ENCODE results near the gene THAP2. TPM values are rescaled to one million over a fixed set of nuclear protein-coding genes. Genes with fewer than 3 reads are reported as not detected.

THAP2 gene
- total RNA-seq, 1 donor: 3.3 TPM

DNA sequence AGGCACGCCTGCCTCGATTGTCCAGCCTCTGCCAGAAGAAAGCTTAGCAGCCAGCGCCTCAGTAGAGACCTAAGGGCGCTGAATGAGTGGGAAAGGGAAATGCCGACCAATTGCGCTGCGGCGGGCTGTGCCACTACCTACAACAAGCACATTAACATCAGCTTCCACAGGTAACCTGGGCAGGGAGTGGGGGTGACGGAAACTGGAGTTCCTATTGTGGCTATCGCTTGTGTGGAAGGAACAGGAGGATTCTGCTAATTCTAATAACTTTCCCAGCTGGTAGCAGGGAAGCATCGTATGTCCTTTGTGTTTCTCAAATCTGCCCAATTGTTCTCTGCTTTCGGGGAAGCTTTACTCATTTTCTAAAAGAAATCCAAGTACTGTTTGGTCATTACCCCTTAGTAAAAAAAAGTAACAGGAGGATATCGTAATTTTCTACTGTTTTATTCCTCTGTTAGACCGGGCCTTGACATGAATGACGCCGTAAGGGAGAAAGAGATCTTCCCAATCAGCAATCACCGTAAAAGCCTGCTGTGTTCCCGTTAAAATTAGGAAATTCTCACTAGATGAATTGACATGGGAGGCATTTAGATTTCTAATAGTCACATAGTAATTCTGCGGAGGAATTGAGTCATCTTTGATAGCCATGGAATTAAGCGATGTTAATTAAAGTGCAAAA lies 449 bp downstream of the THAP2 start:
- H3K4me1 ChIP-seq (ENCODE audit: insufficient read depth, low read length): peaks cover 17% of the 10 kb centered on the region
- H3K4me2 ChIP-seq (ENCODE audit: insufficient read depth, low read length): peak overlapping the region; percentile 91
- peak overlapping the region; percentile 81 for H3K4me3 ChIP-seq (ENCODE audit: insufficient read depth, low read length)
- peak overlapping the region; percentile 90 for H2AFZ ChIP-seq (ENCODE audit: low read length)
- H3K79me2 ChIP-seq (ENCODE audit: insufficient read depth, low read length): peaks cover 57% of the 10 kb centered on the region
- H3K36me3 ChIP-seq (ENCODE audit: insufficient read depth, low read length): peaks cover 9% of the 10 kb centered on the region
- TF ChIP-seq, protein P1, sequence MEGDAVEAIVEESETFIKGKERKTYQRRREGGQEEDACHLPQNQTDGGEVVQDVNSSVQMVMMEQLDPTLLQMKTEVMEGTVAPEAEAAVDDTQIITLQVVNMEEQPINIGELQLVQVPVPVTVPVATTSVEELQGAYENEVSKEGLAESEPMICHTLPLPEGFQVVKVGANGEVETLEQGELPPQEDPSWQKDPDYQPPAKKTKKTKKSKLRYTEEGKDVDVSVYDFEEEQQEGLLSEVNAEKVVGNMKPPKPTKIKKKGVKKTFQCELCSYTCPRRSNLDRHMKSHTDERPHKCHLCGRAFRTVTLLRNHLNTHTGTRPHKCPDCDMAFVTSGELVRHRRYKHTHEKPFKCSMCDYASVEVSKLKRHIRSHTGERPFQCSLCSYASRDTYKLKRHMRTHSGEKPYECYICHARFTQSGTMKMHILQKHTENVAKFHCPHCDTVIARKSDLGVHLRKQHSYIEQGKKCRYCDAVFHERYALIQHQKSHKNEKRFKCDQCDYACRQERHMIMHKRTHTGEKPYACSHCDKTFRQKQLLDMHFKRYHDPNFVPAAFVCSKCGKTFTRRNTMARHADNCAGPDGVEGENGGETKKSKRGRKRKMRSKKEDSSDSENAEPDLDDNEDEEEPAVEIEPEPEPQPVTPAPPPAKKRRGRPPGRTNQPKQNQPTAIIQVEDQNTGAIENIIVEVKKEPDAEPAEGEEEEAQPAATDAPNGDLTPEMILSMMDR (IDR thresholded peaks at IDR 0.05; ENCODE audit: extremely low read depth, low read depth, low read length): no peak
- no peak for DNase-seq (ENCODE audit: insufficient read length, low spot score, missing footprints)
- no peaks in the 10 kb centered on the region for H3K9me3 ChIP-seq (ENCODE audit: low read depth, low read length)
- no peaks in the 10 kb centered on the region for H3K27me3 ChIP-seq (ENCODE audit: insufficient read depth, low read length)
- H3K27ac ChIP-seq (ENCODE audit: low read depth, low read length): peak overlapping the region; percentile 99
- H4K20me1 ChIP-seq (ENCODE audit: insufficient read depth, low read length): peaks cover 18% of the 10 kb centered on the region

DNA sequence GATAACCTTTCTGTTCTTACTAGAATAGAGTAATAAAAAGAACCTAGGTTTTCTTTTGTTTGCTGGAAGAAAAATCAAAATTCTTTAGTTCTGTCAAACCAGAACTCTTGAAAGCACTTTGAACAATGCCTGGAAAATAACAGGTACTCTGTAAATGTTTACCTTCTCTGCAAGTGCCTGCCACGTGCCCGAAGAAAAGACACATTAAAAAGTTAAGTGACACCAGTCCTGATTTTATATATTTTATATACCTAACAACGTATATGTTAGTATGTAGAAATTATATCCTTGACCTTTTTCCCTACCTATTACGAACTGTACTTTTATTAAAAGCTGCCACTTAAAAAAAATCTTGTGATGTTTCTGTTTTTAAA lies 976 bp downstream of the THAP2 start:
- Histone ChIP-seq H3K36me3 (ENCODE audit: insufficient read depth, low read length) (peaks cover 4% of the 10 kb centered on the region), H4K20me1 (ENCODE audit: insufficient read depth, low read length) (peaks cover 15% of the 10 kb centered on the region), H2AFZ (ENCODE audit: low read length) (peak overlapping the region; percentile 90), H3K4me1 (ENCODE audit: insufficient read depth, low read length) (peaks cover 17% of the 10 kb centered on the region), H3K9me3 (ENCODE audit: low read depth, low read length) (no peaks in the 10 kb centered on the region), H3K79me2 (ENCODE audit: insufficient read depth, low read length) (peaks cover 51% of the 10 kb centered on the region), H3K27me3 (ENCODE audit: insufficient read depth, low read length) (no peaks in the 10 kb centered on the region), H3K27ac (ENCODE audit: low read depth, low read length) (peak overlapping the region; percentile 99), H3K4me2 (ENCODE audit: insufficient read depth, low read length) (peak overlapping the region; percentile 91), H3K4me3 (ENCODE audit: insufficient read depth, low read length) (peak overlapping the region; percentile 81)
- DNase-seq (ENCODE audit: insufficient read length, low spot score, missing footprints): peak; percentile 14
- TF ChIP-seq, protein P1 (IDR thresholded peaks at IDR 0.05; ENCODE audit: extremely low read depth, low read depth, low read length): no peak

DNA sequence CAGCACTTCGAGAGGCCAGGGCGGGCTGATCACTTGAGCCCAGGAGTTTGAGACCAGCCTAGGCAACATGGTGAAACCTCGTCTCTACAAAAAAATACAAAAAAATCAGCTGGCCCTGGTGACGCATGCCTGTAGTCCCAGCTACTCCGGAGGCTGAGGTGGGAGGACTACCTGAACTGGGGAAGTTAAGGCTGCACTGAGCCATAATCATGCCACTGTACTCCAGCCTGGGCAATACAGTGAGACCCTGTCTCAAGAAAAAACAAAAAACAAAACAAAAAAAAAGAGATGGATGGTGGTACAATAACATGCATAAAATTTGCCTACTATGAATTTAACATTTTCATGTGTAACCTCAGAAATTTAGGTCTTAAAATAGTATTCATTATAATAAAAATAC lies 2.2 kb downstream of the THAP2 start:
- no peaks in the 10 kb centered on the region for H3K36me3 ChIP-seq (ENCODE audit: insufficient read depth, low read length)
- H3K9me3 ChIP-seq (ENCODE audit: low read depth, low read length): no peaks in the 10 kb centered on the region
- H3K27ac ChIP-seq (ENCODE audit: low read depth, low read length): no peak overlapping the region
- no peaks in the 10 kb centered on the region for H3K27me3 ChIP-seq (ENCODE audit: insufficient read depth, low read length)
- no peak overlapping the region for H3K4me2 ChIP-seq (ENCODE audit: insufficient read depth, low read length)
- TF ChIP-seq, protein P1 (IDR thresholded peaks at IDR 0.05; ENCODE audit: extremely low read depth, low read depth, low read length): no peak
- H3K79me2 ChIP-seq (ENCODE audit: insufficient read depth, low read length): peaks cover 43% of the 10 kb centered on the region
- H2AFZ ChIP-seq (ENCODE audit: low read length): no peak overlapping the region
- DNase-seq (ENCODE audit: insufficient read length, low spot score, missing footprints): no peak
- peaks cover 11% of the 10 kb centered on the region for H4K20me1 ChIP-seq (ENCODE audit: insufficient read depth, low read length)
- peaks cover 16% of the 10 kb centered on the region for H3K4me1 ChIP-seq (ENCODE audit: insufficient read depth, low read length)
- no peak overlapping the region for H3K4me3 ChIP-seq (ENCODE audit: insufficient read depth, low read length)

DNA sequence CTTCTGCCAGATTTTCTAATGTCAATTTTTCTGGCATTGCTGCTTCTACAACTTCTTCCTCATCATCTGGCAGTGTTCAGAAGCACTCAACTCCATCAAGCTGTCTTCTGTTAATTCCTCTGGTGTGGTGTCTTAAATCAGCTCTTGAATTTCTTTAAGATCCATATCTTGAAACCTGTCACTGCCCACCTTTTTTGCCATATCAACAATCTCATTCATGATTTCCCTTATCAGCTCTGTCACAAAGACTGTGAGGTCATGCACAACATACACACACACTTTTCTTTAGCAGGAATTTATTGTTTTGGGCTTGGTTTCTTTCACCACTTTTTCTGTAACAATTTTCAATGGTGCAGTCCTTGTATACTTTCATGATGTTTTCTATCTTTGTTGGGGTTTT lies 7.2 kb downstream of the THAP2 start:
- no peak for DNase-seq (ENCODE audit: insufficient read length, low spot score, missing footprints)

More for the DNA sequence above, 7.2 kb downstream of the THAP2 start:
- Histone ChIP-seq H3K36me3 (ENCODE audit: insufficient read depth, low read length) (no peaks in the 10 kb centered on the region), H3K79me2 (ENCODE audit: insufficient read depth, low read length) (peaks cover under 1% of the 10 kb centered on the region), H3K27ac (ENCODE audit: low read depth, low read length) (no peak overlapping the region), H3K4me1 (ENCODE audit: insufficient read depth, low read length) (no peaks in the 10 kb centered on the region), H3K9me3 (ENCODE audit: low read depth, low read length) (no peaks in the 10 kb centered on the region), H3K4me3 (ENCODE audit: insufficient read depth, low read length) (no peak overlapping the region), H2AFZ (ENCODE audit: low read length) (no peak overlapping the region), H3K4me2 (ENCODE audit: insufficient read depth, low read length) (no peak overlapping the region), H4K20me1 (ENCODE audit: insufficient read depth, low read length) (no peaks in the 10 kb centered on the region), H3K27me3 (ENCODE audit: insufficient read depth, low read length) (no peaks in the 10 kb centered on the region)
- TF ChIP-seq, protein P1 (IDR thresholded peaks at IDR 0.05; ENCODE audit: extremely low read depth, low read depth, low read length): no peak

Data from osteoblast (primary cell).